Measurements from ENCODE around the gene ERBB4.

Gene ERBB4

GRCh38 chr2:211373203-211373602, 1165.4 kb downstream of the ERBB4 start:
- DNase-seq (ENCODE audit: low read depth in 2 of 2, low spot score in 1 of 2) = no peak

DNA sequence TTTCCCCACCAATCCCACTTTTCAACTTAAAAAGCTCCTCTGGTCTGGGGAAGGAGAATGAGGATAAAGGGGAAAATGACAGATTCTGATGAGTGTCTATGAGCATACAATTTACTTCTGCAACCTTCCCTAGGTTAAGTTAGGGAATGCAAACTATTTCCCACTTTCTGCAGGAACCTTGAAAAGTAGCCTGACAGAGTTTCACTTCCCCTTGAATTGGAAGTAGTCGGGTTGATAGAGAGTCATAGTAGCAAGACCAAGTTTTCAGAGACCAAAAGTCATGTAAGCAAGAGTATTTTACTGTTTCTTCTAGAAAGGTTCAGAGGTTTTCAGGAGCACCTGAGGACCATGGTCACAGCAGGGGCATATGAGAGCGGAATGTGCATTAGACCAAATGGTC, 1167.1 kb downstream of the ERBB4 start:
- DNase-seq (ENCODE audit: low read depth in 2 of 2, low spot score in 1 of 2) = no peak

DNA sequence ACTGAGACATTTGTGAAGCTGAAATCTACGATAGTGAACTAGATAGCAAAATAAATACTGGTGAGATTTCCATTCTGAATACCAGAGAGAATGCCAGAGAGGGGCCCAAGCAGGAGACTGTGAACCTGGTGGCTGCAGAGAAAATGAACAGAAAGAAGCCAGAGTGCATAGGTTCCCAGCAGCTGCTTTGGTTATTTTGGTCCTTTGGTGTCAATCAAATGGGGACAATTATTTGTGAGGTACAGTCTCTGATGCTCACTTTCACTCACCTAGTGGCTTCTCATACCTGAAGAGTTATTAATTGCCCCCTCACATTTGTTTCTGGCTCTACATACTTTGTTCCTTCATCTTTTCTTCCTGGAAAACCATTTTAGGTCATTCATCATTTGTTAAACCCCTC, 1170.1 kb downstream of the ERBB4 start:
- no peak for DNase-seq (ENCODE audit: low read depth in 2 of 2, low spot score in 1 of 2)

DNA sequence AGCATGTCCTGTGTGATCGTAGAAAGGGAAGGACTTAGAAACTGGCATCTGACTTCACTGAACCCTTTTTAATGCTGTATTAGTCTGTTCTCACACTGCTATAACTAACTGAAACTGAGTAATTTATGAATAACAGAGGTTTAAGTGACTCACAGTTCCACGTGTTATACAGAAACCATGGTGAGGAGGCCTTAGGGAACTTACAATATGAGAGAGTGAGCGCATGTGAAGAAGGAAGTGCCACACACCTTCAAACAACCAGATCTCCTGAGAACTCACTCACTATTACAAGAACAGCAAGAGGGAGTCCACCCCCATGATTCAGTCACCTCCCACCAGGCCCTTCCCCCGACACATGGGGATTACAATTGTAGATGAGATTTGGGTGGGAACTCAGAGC, 1170.9 kb downstream of the ERBB4 start:
- no peak for DNase-seq (ENCODE audit: low read depth in 2 of 2, low spot score in 1 of 2)

DNA sequence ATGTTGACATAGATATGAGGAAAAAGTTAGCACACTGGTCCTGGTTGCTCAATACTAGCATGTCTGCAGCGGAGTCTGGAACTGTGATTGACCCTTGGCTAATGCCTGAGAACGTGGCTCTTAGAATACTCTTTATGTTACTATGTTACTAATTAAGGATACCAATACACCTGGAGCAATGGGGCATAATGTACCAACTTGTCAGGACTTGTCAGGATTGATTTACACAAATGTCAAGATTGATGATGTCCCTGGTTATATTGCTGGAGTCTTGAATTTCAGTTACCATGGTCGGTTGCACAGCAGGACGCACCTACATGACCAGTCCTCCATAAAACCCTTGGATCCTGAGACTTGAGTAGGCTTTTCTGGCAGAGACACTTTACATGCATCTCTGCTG, 1171.3 kb downstream of the ERBB4 start:
- no peak for DNase-seq (ENCODE audit: low read depth in 2 of 2, low spot score in 1 of 2)

GRCh38 chr2:211364911-211365310, 1173.7 kb downstream of the ERBB4 start:
- DNase-seq (ENCODE audit: low read depth in 2 of 2, low spot score in 1 of 2) = no peak

- DNase-seq (ENCODE audit: low read depth in 2 of 2, low spot score in 1 of 2) = no peak
Observed at GRCh38 chr2:211361383-211361782, 1177.2 kb downstream of the ERBB4 start.

- DNase-seq (ENCODE audit: low read depth in 2 of 2, low spot score in 1 of 2) = no peak
Observed at GRCh38 chr2:211359347-211359746, 1179.3 kb downstream of the ERBB4 start.

GRCh38 chr2:211358504-211358903, 1180.1 kb downstream of the ERBB4 start:
- DNase-seq (ENCODE audit: low read depth in 2 of 2, low spot score in 1 of 2) = no peak

DNA sequence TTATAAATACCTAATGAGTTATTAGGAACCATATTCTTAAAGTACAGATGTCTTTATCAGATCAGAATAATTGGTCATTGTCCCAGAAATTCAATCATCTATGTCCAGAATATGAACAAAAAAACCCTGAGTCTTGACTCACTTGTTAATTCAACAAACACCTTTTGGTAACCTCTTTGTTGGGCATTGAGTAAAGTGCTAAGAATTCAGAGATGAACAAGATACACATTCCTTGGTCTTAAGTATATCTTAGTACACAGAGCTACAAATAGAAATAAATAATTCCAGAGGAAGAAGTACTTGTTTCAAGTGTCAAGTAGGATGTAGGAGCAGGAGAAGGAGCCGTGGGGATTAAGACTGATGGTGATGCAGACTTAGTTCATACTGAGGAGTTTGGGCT, 1184.1 kb downstream of the ERBB4 start:
- no peak for DNase-seq (ENCODE audit: low read depth in 2 of 2, low spot score in 1 of 2)

DNA sequence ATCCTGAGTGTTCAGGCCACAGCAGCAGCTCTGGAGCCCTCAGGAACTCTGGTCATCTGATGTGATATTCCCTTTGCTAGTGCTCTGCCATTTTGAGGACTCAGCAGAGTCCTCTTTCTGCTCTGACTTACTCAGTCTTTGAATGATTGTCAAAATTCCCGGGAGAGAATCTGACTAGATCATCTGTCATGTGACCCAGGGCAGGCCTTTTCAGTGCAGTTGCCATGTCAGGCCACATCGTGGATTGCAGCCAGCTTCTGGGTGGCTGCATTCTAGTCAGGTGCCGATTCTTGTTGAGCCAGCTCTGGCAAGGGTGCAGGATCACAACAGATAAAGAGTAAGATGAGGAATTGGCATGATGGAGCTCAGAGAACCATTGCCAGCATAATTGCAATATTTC, 1186.6 kb downstream of the ERBB4 start:
- no peak for DNase-seq (ENCODE audit: low read depth in 2 of 2, low spot score in 1 of 2)

DNA sequence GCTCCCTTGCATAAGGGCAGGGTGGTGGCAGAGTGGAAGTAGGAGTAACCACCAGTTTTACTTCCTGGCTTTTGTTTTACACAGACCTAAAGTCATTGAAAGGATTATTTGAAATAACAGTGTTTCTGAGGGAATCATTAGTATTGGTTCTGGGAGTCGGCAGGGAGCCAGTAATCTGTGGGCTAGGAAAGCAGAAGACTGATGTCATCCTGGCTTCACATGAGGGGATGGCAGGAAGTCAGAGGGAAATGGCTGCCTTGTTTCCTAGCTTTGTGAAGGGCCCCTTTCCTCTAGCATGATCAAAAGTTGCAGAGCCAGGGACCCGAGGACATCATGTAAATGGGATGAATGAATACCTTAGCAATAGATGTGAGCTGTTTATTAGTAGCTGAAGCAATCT, 1189.6 kb downstream of the ERBB4 start:
- DNase-seq (ENCODE audit: low read depth in 2 of 2, low spot score in 1 of 2) = no peak

DNA sequence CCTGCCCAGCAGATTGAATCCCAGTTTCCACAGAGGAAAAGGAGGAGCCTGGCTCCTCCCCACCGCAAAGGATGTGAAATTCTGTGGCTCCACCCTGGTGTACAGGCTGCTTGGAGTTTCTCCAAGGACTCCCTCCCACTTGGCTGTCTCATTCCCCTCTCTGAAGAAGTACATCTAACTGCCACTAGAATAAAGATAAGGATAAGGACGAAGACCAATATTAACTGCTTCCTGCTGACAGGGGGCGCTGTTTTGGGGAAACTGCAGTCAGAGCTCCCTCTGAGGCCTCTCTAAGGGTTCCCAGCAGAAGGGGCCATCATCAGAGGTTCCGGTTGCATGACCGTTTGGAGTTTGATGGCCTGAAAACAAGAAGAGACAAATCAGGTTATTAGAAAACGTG, 1191.3 kb downstream of the ERBB4 start:
- no peak for DNase-seq (ENCODE audit: low read depth in 2 of 2, low spot score in 1 of 2)

- DNase-seq (ENCODE audit: low read depth in 2 of 2, low spot score in 1 of 2) = no peak
Observed at GRCh38 chr2:211344289-211344688, 1194.3 kb downstream of the ERBB4 start.

- DNase-seq (ENCODE audit: low read depth in 2 of 2, low spot score in 1 of 2) = no peak
Observed at GRCh38 chr2:211333377-211333776, 1205.2 kb downstream of the ERBB4 start.

DNA sequence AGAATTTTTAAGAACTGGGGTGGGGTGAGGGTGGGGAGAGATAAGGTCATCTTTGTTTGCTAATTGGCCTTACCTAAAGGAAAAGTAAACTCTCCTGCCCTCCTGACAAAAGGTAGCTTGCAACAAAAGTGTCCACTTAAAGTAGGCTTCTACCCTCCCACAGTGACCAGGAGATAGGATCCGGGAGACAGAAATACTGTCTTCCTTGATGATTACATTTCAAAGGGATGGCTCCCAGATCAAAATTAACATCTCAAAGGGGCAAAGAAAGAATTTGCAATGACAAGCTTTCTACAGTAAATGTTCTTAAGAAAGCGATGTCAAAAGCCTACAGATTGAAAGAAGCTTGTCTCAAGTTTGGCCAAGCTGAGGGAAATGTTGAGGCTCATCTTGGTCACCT, 1206.9 kb downstream of the ERBB4 start:
- no peak for DNase-seq (ENCODE audit: low read depth in 2 of 2, low spot score in 1 of 2)

DNA sequence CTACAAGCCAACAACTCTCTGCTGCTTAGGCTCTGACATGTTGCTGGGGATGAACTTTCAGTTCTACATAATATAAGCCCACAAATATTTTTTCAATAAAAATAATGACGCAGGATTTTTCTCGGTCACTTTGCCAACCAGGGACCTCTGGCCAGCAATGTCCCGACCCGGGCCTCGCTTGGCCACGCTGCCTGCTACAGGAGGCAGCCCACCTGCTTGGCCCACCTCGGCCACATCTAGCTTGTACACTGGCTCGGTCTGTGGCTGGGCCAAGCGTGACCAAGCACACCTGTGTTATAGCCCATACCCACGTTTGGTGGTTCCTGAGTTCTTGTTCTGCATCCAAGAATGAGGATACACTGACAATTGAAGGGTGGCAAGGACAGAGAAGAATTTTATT, 1208.7 kb downstream of the ERBB4 start:
- no peak for DNase-seq (ENCODE audit: low read depth in 2 of 2, low spot score in 1 of 2)

- no peak for DNase-seq (ENCODE audit: low read depth in 2 of 2, low spot score in 1 of 2)
Observed at GRCh38 chr2:211329421-211329820, 1209.2 kb downstream of the ERBB4 start.

GRCh38 chr2:211328126-211328525, 1210.5 kb downstream of the ERBB4 start:
- no peak for DNase-seq (ENCODE audit: low read depth in 2 of 2, low spot score in 1 of 2)
